K562 (cell line): ENCODE measurements around the gene ETV7. TPM values are rescaled to one million over a fixed set of nuclear protein-coding genes. Genes with fewer than 3 reads are reported as not detected.

Experiments
- E2F6 ChIP-seq, 2 experiments: IDR thresholded peaks; 2 replicates each; pipeline ENCODE4 v1.6.1; 2011; ENCODE audit warnings: borderline replicate concordance in 1 of 2, control low read depth in 1 of 2, low read depth in 1 of 2, low read length in 1 of 2, mild to moderate bottlenecking in 1 of 2, mixed read lengths in 1 of 2, moderate library complexity in 1 of 2; ENCODE audit not compliant: insufficient read depth in 1 of 2, insufficient read length in 1 of 2, poor library complexity in 1 of 2, severe bottlenecking in 1 of 2; ENCODE audit errors: extremely low read depth in 1 of 2
- ELF4 ChIP-seq: fragments of 450-650 bp; formaldehyde crosslinking; IDR thresholded peaks from 2 replicates; pipeline ENCODE4 v1.4.0; 2022; ENCODE audit warnings: missing genetic modification characterization
- FOXA1 ChIP-seq: fragments of 450-650 bp; IDR thresholded peaks from 2 replicates; pipeline ENCODE4 v1.6.1; 2016; ENCODE audit warnings: mild to moderate bottlenecking, borderline replicate concordance
- HMG20B ChIP-seq: fragments of 250-450 bp; sonication (Bioruptor Pico); IDR thresholded peaks from 2 replicates; pipeline ENCODE4 v1.5.0; 2021; ENCODE audit warnings: mild to moderate bottlenecking
- NFE2 ChIP-seq: IDR thresholded peaks from 2 replicates; pipeline ENCODE4 v1.6.1; 2014; ENCODE audit warnings: antibody characterized with exemption, low read depth
- NR2C1 ChIP-seq, 2 experiments: fragments of 450-650 bp; IDR thresholded peaks; 2 replicates each; pipeline ENCODE4 v1.6.1; 2017; ENCODE audit warnings: mild to moderate bottlenecking in 2 of 2, antibody characterized with exemption in 1 of 2, inconsistent platforms in 1 of 2, missing compliant biosample characterization in 1 of 2, missing genetic modification characterization in 1 of 2
- NR2C2 ChIP-seq, 2 experiments: fragments of 200-800 bp in 1 of 2; sonication (Bioruptor generic) in 1 of 2; sonication (generic) in 1 of 2; formaldehyde crosslinking in 1 of 2; IDR thresholded peaks; 2 replicates each; pipeline versions ENCODE4 v1.6.1 to v1.8.0; 2016 to 2022; ENCODE audit warnings: mild to moderate bottlenecking in 1 of 2, missing compliant biosample characterization in 1 of 2, missing genetic modification characterization in 1 of 2, missing genetic modification reagents in 1 of 2
- PRMT5 ChIP-seq: sonication (generic); formaldehyde crosslinking; IDR thresholded peaks from 2 replicates; pipeline ENCODE4 v1.5.0; 2020; ENCODE audit warnings: missing genetic modification reagents
- PRPF4 ChIP-seq: fragments of 200-400 bp; formaldehyde crosslinking; IDR thresholded peaks from one replicate; pipeline ENCODE4 v1.6.1; 2017; ENCODE audit warnings: low read length, low read depth, mild to moderate bottlenecking; ENCODE audit not compliant: insufficient read depth, poor library complexity, severe bottlenecking
- RHOXF2B ChIP-seq: fragments of 250-450 bp; sonication (Bioruptor Pico); conservative IDR thresholded peaks from 2 replicates; pipeline ENCODE4 v1.5.1; 2021
- SIX5 ChIP-seq, 2 experiments: IDR thresholded peaks; 2 replicates each; pipeline ENCODE4 v1.6.1; 2011; ENCODE audit warnings: low read length in 2 of 2, borderline replicate concordance in 1 of 2, low read depth in 1 of 2, mild to moderate bottlenecking in 1 of 2, moderate library complexity in 1 of 2; ENCODE audit not compliant: insufficient read depth in 1 of 2
- SRSF7 ChIP-seq: fragments of 200-400 bp; formaldehyde crosslinking; optimal IDR thresholded peaks from 2 replicates; pipeline ENCODE3; 2017; ENCODE audit warnings: mild to moderate bottlenecking, low read depth, low read length
- ZBTB40 ChIP-seq, 2 experiments: fragments of 450-650 bp in 1 of 2; sonication (generic) in 1 of 2; formaldehyde crosslinking in 1 of 2; IDR thresholded peaks; 2 replicates each; pipeline versions ENCODE4 v1.7.1 to v1.9.0; 2016 to 2022; ENCODE audit warnings: inconsistent platforms in 1 of 2, mild to moderate bottlenecking in 1 of 2, missing genetic modification reagents in 1 of 2
- ZC3H8 ChIP-seq: fragments of 450-650 bp; IDR thresholded peaks from 2 replicates; pipeline ENCODE4 v1.6.1; 2017
- ZKSCAN1 ChIP-seq: fragments of 150-350 bp; IDR thresholded peaks from 2 replicates; pipeline ENCODE4 v1.6.1; 2016; ENCODE audit warnings: low read depth, low read length
- ZNF431 ChIP-seq: sonication (generic); formaldehyde crosslinking; IDR thresholded peaks from 2 replicates; pipeline ENCODE4 v1.8.0; 2022; ENCODE audit warnings: mild to moderate bottlenecking, missing genetic modification reagents
- polyA plus RNA-seq, 8 experiments: library from polyadenylated mRNA; depleted of rRNA in 4 of 8; stranded (reverse) in 5 of 8; unstranded in 3 of 8; fragments of >200 nt; fragmentation: Nextera tagmentation in 2 of 8; fragmentation: Illumina TruSeq in 1 of 8; extraction: Ambion mirVana in 2 of 8; extraction: Trizol in 1 of 8; gene quantifications; 2 replicates each; pipeline versions ENCODE4 v1.2.1 to v1.2.3, GENCODE V29; 2011 to 2014; ENCODE audit warnings: inconsistent platforms in 1 of 8, missing spikeins in 1 of 8
- total RNA-seq, 7 experiments: library from RNA; depleted of rRNA in 6 of 7; stranded (reverse); fragments of >200 nt in 6 of 7; fragmentation: Illumina TruSeq in 2 of 7; extraction: Trizol in 2 of 7; gene quantifications; 2 replicates each; pipeline versions ENCODE4 v1.2.1 to v1.2.3, GENCODE V29; 2011 to 2021; ENCODE audit warnings: low replicate concordance in 1 of 7

The ETV7 gene
- total and polyA plus RNA-seq, 9 of the 15 experiments (the other 6 are each of a cell fraction or from before 2014, with no cell fraction given), result 0.07 to 0.22 (median 0.14) TPM; not detected in 3

DNA sequence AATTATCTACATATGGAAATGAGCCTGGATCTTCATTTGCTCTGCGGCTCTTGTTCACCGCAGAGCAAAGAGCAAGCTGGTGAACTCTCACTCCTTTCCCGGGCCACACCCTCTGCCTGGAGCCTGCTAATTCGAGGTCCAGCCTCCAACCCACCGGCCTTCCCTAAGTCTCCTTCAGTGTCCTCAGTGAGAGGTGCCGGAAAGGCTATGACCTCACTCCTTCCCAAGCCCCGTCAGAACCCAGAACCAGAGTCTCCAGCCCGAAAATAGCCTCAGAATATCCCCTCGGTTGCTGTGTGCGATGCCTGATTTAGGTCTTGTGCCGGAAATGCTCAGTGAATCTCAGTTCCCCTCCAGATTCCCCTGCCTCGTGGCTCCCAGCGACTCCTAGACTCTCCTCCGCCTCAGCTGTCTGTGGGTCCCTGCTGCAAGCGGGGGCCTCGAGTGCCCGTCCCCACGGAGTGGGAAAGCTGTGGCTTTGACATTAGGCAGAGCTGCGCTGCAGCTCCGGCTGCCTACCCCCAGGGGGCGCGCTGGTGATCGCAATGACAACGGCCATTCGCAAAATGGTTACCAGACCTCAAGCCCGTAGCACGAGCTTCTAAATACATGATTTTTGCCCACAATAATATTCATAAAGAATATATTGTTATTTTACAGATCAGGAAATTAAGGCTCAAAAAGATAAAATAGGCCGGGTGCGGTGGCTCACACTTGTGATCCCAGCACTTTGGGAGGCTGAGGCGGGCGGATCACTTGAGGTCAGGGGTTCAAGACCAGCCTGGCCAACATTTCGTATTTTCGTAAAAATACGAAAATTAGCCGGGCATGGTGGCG, 46.6 kb downstream of the ETV7 start (continued):
- 0 out of 2 replicates have a peak, but pooled peaks have one; percentile 14 for TF ChIP-seq ELF4 (CRISPR knock-in tag)
- TF ChIP-seq NR2C2 (CRISPR knock-in tag; IDR thresholded peaks at IDR 0.05), result no peak
- TF ChIP-seq NR2C2 (tag; IDR thresholded peaks at IDR 0.05), result peak; percentile 64
- no peak for TF ChIP-seq FOXA1
- no peak for TF ChIP-seq SRSF7
- TF ChIP-seq NR2C1 (IDR thresholded peaks at IDR 0.05), result no peak
- TF ChIP-seq NR2C1 (tag; IDR thresholded peaks at IDR 0.05), result no peak
- peak; percentile 43; the same call in 1 of the 2 replicates for TF ChIP-seq NFE2
- TF ChIP-seq PRPF4, result no peak
- no peak for TF ChIP-seq RHOXF2B (CRISPR knock-in tag)
- no peak for TF ChIP-seq ZBTB40 (IDR thresholded peaks at IDR 0.05)
- TF ChIP-seq ZBTB40 (CRISPR knock-in tag; IDR thresholded peaks at IDR 0.05), result no peak
- TF ChIP-seq ZC3H8, result peak; percentile 42; the same call in 1 of the 2 replicates
- TF ChIP-seq HMG20B (CRISPR knock-in tag), result no peak
- TF ChIP-seq E2F6 (IDR thresholded peaks at IDR 0.05; ENCODE audit: borderline replicate concordance in 1 of 2, extremely low read depth in 1 of 2, insufficient read depth in 1 of 2, insufficient read length in 1 of 2, low read depth in 1 of 2, low read length in 1 of 2, poor library complexity in 1 of 2, severe bottlenecking in 1 of 2), result peak; percentile 86 to 91
- 0 out of 2 replicates have a peak, but pooled peaks have one; percentile 14 for TF ChIP-seq ZNF431 (CRISPR knock-in tag)
- TF ChIP-seq ZKSCAN1, result 0 out of 2 replicates have a peak, but pooled peaks have one; percentile 40
- TF ChIP-seq PRMT5, result 0 out of 2 replicates have a peak, but pooled peaks have one; percentile 24
- no peak for TF ChIP-seq SIX5 (IDR thresholded peaks at IDR 0.05; ENCODE audit: borderline replicate concordance in 1 of 2, insufficient read depth in 1 of 2, low read depth in 1 of 2, low read length in 2 of 2)
